Measurements from ENCODE around the gene SUB1.

The SUB1 gene

DNA sequence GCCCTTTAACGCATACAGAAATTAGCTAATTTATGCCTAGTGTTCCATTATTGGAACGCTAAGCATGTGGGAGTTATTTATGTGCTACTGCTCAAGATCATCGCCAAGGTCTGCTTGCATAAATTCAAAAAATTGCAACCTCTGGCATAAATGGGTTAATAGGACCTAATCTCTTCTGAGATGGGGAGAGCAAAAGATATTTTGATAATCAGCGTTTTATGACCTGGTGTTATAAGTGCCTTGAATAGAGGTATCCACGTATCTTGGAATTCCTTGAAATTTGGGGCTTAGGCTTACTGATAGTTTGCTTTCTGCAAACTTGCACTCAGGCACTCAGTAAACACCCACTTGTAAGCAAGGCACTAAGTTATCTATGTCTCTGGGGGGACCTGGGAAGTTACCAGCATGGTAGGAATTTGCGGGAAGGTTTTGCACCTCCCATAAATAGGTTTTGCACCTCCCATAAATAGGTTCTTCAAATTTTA, 1.8 kb downstream of the SUB1 start:
- no peak for ATAC-seq
- TF ChIP-seq GLIS3 (CRISPR knock-in tag; IDR thresholded peaks at IDR 0.05) (no peak), OSR1 (CRISPR knock-in tag; IDR thresholded peaks at IDR 0.05) (no peak), ZNF565 (CRISPR knock-in tag; conservative IDR thresholded peaks at IDR 0.05; ENCODE audit: low read depth) (no peak), RARB (CRISPR knock-in tag; IDR thresholded peaks at IDR 0.05) (no peak), TOX (CRISPR knock-in tag; IDR thresholded peaks at IDR 0.05; ENCODE audit: borderline replicate concordance) (no peak), BACH2 (CRISPR knock-in tag; IDR thresholded peaks at IDR 0.05; ENCODE audit: borderline replicate concordance) (no peak), ISL1 (CRISPR knock-in tag; IDR thresholded peaks at IDR 0.05) (no peak)
- TF ChIP-seq, protein P1, sequence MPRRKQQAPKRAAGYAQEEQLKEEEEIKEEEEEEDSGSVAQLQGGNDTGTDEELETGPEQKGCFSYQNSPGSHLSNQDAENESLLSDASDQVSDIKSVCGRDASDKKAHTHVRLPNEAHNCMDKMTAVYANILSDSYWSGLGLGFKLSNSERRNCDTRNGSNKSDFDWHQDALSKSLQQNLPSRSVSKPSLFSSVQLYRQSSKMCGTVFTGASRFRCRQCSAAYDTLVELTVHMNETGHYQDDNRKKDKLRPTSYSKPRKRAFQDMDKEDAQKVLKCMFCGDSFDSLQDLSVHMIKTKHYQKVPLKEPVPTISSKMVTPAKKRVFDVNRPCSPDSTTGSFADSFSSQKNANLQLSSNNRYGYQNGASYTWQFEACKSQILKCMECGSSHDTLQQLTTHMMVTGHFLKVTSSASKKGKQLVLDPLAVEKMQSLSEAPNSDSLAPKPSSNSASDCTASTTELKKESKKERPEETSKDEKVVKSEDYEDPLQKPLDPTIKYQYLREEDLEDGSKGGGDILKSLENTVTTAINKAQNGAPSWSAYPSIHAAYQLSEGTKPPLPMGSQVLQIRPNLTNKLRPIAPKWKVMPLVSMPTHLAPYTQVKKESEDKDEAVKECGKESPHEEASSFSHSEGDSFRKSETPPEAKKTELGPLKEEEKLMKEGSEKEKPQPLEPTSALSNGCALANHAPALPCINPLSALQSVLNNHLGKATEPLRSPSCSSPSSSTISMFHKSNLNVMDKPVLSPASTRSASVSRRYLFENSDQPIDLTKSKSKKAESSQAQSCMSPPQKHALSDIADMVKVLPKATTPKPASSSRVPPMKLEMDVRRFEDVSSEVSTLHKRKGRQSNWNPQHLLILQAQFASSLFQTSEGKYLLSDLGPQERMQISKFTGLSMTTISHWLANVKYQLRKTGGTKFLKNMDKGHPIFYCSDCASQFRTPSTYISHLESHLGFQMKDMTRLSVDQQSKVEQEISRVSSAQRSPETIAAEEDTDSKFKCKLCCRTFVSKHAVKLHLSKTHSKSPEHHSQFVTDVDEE (CRISPR knock-in tag; IDR thresholded peaks at IDR 0.05), result no peak

DNA sequence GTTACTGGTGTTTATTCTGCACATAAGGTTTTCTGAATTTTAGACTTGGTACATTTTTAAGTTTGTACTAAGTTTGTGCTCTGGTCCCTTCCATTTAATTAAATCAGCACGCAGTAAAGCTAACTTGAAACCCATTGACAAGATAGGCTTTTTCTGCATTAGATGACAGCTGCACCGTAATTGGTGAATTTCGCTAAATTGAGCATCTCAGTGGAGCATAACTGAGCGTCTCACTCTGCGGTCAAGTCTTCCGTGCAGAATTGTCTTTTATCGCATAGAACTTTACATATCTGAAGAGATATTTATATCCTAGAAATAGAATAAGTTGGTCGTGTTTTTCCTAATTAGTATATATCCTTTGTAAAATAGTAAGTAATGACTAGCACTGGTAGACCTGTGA, 4.1 kb downstream of the SUB1 start:
- no peak for ATAC-seq

DNA sequence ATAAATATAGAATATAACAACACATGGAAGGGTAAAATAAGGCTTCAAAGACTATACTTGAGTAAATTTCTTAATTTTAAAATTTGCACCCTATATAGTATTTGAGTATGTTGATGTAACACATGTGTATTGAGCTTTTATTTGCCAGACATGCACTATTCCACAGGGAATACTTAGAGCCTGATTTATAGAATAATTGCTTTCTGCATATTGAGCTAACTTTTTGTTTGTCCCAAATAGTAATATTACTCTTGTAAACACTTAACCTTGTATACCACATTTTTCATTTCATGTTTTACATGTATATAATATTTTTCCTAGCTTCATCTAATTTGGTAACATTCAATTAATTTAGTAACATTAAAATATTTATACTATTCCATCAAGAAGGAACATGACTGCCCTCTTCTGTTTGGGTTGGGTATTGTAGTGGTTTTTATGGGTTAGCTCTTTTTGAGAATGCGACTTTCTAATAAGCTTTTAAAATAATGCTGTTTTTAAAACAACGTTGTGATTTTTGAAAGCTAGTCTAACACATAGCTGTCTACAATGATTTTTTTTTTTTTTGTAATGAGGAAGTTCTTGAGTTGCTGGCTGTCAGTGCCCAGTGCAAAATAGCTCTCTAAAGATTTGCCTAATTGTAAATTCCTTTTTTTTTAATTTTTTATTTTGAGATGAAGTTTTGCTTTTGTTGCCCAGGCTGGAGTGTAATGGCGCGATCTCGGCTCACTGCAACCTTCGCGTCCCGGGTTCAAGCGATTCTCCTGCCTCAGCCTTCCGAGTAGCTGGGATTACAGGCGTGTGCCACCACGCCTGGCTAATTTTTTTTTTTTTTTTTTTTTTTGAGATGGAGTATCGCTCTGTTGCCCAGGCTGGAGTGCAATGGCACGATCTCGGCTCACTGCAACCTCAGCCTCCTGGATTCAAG, 4.8 kb downstream of the SUB1 start:
- TF ChIP-seq ZFP3 (CRISPR knock-in tag; IDR thresholded peaks at IDR 0.05), result no peak
- no peak for ATAC-seq

More for the DNA sequence above, 4.1 kb downstream of the SUB1 start:
- TF ChIP-seq SNAI2 (CRISPR knock-in tag; IDR thresholded peaks at IDR 0.05), result no peak
- no peak for TF ChIP-seq BACH2 (CRISPR knock-in tag; IDR thresholded peaks at IDR 0.05; ENCODE audit: borderline replicate concordance)
- no peak for TF ChIP-seq ARNTL (CRISPR knock-in tag; IDR thresholded peaks at IDR 0.05; ENCODE audit: borderline replicate concordance, low read depth)
- TF ChIP-seq TCF4 (CRISPR knock-in tag; IDR thresholded peaks at IDR 0.05; ENCODE audit: borderline replicate concordance), result no peak
- TF ChIP-seq, protein P2, sequence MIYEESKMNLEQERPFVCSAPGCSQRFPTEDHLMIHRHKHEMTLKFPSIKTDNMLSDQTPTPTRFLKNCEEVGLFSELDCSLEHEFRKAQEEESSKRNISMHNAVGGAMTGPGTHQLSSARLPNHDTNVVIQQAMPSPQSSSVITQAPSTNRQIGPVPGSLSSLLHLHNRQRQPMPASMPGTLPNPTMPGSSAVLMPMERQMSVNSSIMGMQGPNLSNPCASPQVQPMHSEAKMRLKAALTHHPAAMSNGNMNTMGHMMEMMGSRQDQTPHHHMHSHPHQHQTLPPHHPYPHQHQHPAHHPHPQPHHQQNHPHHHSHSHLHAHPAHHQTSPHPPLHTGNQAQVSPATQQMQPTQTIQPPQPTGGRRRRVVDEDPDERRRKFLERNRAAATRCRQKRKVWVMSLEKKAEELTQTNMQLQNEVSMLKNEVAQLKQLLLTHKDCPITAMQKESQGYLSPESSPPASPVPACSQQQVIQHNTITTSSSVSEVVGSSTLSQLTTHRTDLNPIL (CRISPR knock-in tag; IDR thresholded peaks at IDR 0.05; ENCODE audit: low read depth), result no peak
- TF ChIP-seq, protein P3, sequence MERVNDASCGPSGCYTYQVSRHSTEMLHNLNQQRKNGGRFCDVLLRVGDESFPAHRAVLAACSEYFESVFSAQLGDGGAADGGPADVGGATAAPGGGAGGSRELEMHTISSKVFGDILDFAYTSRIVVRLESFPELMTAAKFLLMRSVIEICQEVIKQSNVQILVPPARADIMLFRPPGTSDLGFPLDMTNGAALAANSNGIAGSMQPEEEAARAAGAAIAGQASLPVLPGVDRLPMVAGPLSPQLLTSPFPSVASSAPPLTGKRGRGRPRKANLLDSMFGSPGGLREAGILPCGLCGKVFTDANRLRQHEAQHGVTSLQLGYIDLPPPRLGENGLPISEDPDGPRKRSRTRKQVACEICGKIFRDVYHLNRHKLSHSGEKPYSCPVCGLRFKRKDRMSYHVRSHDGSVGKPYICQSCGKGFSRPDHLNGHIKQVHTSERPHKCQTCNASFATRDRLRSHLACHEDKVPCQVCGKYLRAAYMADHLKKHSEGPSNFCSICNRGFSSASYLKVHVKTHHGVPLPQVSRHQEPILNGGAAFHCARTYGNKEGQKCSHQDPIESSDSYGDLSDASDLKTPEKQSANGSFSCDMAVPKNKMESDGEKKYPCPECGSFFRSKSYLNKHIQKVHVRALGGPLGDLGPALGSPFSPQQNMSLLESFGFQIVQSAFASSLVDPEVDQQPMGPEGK (CRISPR knock-in tag; IDR thresholded peaks at IDR 0.05; ENCODE audit: borderline replicate concordance), result no peak
- no peak for TF ChIP-seq ZNF8 (CRISPR knock-in tag; IDR thresholded peaks at IDR 0.05)
- TF ChIP-seq ISL1 (CRISPR knock-in tag; IDR thresholded peaks at IDR 0.05), result no peak
- TF ChIP-seq, protein P4, sequence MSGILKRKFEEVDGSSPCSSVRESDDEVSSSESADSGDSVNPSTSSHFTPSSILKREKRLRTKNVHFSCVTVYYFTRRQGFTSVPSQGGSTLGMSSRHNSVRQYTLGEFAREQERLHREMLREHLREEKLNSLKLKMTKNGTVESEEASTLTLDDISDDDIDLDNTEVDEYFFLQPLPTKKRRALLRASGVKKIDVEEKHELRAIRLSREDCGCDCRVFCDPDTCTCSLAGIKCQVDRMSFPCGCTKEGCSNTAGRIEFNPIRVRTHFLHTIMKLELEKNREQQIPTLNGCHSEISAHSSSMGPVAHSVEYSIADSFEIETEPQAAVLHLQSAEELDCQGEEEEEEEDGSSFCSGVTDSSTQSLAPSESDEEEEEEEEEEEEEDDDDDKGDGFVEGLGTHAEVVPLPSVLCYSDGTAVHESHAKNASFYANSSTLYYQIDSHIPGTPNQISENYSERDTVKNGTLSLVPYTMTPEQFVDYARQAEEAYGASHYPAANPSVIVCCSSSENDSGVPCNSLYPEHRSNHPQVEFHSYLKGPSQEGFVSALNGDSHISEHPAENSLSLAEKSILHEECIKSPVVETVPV (CRISPR knock-in tag; IDR thresholded peaks at IDR 0.05), result no peak
- TF ChIP-seq RARB (CRISPR knock-in tag; IDR thresholded peaks at IDR 0.05), result no peak
- TF ChIP-seq GLIS3 (CRISPR knock-in tag; IDR thresholded peaks at IDR 0.05), result no peak
- no peak for TF ChIP-seq ESRRG (CRISPR knock-in tag; IDR thresholded peaks at IDR 0.05)
- TF ChIP-seq ZNF565 (CRISPR knock-in tag; conservative IDR thresholded peaks at IDR 0.05; ENCODE audit: low read depth), result no peak
- TF ChIP-seq CSDC2 (CRISPR knock-in tag; IDR thresholded peaks at IDR 0.05), result no peak
- no peak for TF ChIP-seq PPARA (CRISPR knock-in tag; IDR thresholded peaks at IDR 0.05; ENCODE audit: borderline replicate concordance)

DNA sequence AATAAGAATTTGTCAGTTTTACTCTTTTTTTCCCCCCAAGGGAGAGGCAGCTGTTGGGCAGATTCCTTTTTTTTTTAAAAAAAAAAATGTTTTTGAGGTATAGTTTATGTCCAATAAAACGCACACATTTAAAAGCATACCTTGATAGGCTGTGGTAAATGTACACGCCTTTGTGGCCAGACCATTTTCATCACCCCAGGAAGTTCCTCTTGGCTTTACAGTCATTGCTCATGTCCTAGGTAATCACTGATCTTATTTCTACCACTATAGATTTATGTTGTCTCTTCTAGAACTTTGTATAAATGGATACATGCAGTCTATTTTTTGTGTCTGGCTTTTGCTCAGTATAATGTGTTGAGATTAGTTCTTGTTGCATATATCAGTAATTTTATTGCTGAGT, 9.8 kb downstream of the SUB1 start:
- ATAC-seq, result no peak
- TF ChIP-seq CSDC2 (CRISPR knock-in tag; IDR thresholded peaks at IDR 0.05) (no peak), ZNF8 (CRISPR knock-in tag; IDR thresholded peaks at IDR 0.05) (no peak), OSR1 (CRISPR knock-in tag; IDR thresholded peaks at IDR 0.05) (no peak), TCF4 (CRISPR knock-in tag; IDR thresholded peaks at IDR 0.05; ENCODE audit: borderline replicate concordance) (no peak), ZC3H10 (CRISPR knock-in tag; IDR thresholded peaks at IDR 0.05) (no peak), ISL1 (CRISPR knock-in tag; IDR thresholded peaks at IDR 0.05) (no peak), SNAI2 (CRISPR knock-in tag; IDR thresholded peaks at IDR 0.05) (no peak), ZFP30 (CRISPR knock-in tag; IDR thresholded peaks at IDR 0.05) (no peak), GLIS3 (CRISPR knock-in tag; IDR thresholded peaks at IDR 0.05) (no peak), RARB (CRISPR knock-in tag; IDR thresholded peaks at IDR 0.05) (no peak), BACH2 (CRISPR knock-in tag; IDR thresholded peaks at IDR 0.05; ENCODE audit: borderline replicate concordance) (no peak), PPARA (CRISPR knock-in tag; IDR thresholded peaks at IDR 0.05; ENCODE audit: borderline replicate concordance) (no peak), ZNF70 (CRISPR knock-in tag; IDR thresholded peaks at IDR 0.05) (no peak), ZFP3 (CRISPR knock-in tag; IDR thresholded peaks at IDR 0.05) (no peak)
